Suprapubic skin (tissue), 4 donors: Measurements from ENCODE around the gene HOXA7.

Experiments used
- CTCF ChIP-seq, 2 donors: fragments of 200-600 bp in 1 of 2; fragments of 450-650 bp in 1 of 2; sonication (generic) in 1 of 2; IDR thresholded peaks; one replicate each; pipeline ENCODE4 v1.5.1; 2016 to 2019; ENCODE audit warnings: antibody characterized with exemption in 2 of 2, mild to moderate bottlenecking in 1 of 2, moderate library complexity in 1 of 2
- EP300 ChIP-seq: sonication (generic); formaldehyde crosslinking; IDR thresholded peaks from one replicate; pipeline ENCODE4 v1.6.1; 2017; ENCODE audit warnings: antibody characterized with exemption
- POLR2A ChIP-seq, 2 donors: fragments of 450-650 bp; IDR thresholded peaks; one replicate each; pipeline ENCODE4 v1.6.1; 2017; ENCODE audit warnings: antibody characterized with exemption in 2 of 2, mild to moderate bottlenecking in 2 of 2, moderate library complexity in 2 of 2
- POLR2AphosphoS5 ChIP-seq, 3 donors: sonication (generic); formaldehyde crosslinking; IDR thresholded peaks; one replicate each; pipeline ENCODE4 v1.6.1; 2017; ENCODE audit warnings: antibody characterized with exemption in 3 of 3

DNA sequence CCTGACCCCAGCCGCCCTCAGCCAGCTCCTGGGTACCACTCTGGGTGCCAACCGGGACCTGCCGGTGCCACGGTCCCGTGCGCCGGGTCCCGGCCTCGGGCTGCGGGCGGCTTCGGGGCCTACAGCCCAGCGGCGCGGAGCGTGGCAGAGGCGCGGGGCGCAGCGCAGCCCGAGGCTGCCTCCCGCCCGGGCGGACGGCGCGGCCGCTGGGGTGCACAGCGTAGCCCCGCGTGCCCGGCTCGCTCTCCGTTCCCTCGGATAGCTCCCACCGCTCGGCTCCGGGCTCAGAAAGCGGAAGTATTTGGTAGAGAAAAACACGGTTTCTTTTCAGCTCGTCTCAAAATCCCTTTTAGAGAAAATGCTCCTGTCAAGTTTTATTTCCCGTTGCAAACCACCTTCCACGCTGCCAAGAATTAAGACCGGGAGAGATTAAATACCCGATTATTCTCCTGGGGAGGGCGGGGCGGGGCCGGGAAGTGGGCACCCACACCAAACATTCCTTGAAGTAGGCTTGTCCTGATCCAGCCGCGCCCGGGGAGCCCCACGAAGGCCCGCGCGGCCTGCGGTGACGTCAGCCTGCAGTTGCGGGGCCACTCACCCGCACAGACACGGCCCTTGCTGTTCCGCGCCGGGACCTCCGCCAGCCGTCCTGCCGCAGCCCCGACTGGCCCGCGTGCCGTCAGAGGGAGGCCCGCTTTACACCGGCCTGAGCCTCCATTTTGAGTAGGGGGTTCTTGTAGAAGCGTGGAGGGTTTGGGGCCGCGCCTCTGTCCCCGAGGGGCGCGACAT, 36.3 kb upstream of the HOXA7 start:
- TF ChIP-seq CTCF (IDR thresholded peaks at IDR 0.05), result no peak
- TF ChIP-seq POLR2A (IDR thresholded peaks at IDR 0.05), result no peak
- no peak for TF ChIP-seq POLR2AphosphoS5 (IDR thresholded peaks at IDR 0.05)
- no peak for TF ChIP-seq EP300
